Mammary epithelial cell (primary cell): Measurements from ENCODE around the gene CT45A9.
"Not testable (repeated sequence)": the region's sequence is repeated elsewhere in the genome, so short reads cannot be mapped to it uniquely, and the experiment has no call there.

Source experiments
- EZH2 ChIP-seq: IDR thresholded peaks from 2 replicates; pipeline ENCODE4 v1.6.1; 2012; ENCODE audit warnings: low read length, inconsistent platforms, borderline replicate concordance
- TF ChIP-seq, protein P1 (sequence below), 2 donors: IDR thresholded peaks in 1 of 2; conservative IDR thresholded peaks in 1 of 2; 2 replicates each; pipeline ENCODE4 v1.5.1; 2011 to 2012; ENCODE audit warnings: inconsistent platforms in 2 of 2, low read length in 2 of 2, mild to moderate bottlenecking in 2 of 2, control low read depth in 1 of 2, low read depth in 1 of 2; ENCODE audit not compliant: insufficient read depth in 1 of 2; ENCODE audit errors: extremely low read depth in 1 of 2

DNA sequence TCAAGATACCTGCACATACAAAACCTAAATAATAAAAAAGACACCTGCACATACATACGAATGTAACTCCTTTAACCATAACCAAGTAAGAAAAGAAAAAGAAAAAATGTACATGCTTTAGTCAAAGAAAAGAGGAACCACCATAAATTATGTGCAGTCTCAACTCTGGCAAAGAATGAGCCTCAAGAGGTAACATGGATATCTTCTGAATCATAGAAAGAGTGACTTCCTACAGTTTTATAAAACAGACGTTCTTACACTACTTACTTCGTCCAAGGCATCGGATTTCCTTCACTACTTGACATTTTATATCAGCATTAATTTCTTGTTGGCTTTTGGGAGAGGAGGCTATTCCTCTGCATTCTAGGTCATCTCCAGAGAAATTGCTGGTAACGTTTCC lies 11.1 kb upstream of the CT45A9 start:
- TF ChIP-seq, protein P1, sequence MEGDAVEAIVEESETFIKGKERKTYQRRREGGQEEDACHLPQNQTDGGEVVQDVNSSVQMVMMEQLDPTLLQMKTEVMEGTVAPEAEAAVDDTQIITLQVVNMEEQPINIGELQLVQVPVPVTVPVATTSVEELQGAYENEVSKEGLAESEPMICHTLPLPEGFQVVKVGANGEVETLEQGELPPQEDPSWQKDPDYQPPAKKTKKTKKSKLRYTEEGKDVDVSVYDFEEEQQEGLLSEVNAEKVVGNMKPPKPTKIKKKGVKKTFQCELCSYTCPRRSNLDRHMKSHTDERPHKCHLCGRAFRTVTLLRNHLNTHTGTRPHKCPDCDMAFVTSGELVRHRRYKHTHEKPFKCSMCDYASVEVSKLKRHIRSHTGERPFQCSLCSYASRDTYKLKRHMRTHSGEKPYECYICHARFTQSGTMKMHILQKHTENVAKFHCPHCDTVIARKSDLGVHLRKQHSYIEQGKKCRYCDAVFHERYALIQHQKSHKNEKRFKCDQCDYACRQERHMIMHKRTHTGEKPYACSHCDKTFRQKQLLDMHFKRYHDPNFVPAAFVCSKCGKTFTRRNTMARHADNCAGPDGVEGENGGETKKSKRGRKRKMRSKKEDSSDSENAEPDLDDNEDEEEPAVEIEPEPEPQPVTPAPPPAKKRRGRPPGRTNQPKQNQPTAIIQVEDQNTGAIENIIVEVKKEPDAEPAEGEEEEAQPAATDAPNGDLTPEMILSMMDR (conservative IDR thresholded peaks at IDR 0.05 in 1 of 2, IDR thresholded peaks at IDR 0.05 in 1 of 2; ENCODE audit: extremely low read depth in 1 of 2, insufficient read depth in 1 of 2, low read depth in 1 of 2, low read length in 2 of 2) = not testable (repeated sequence)
- not testable (repeated sequence) for TF ChIP-seq EZH2
